Activated CD8-positive, alpha-beta T cell treated with anti-CD3 and anti-CD28 coated beads, Interleukin-2, amount 10 ng/mL, durations not matched to agents 7 days and 5 days (primary cell): Measurements from ENCODE around the gene ODC1. TPM values are rescaled to one million over a fixed set of nuclear protein-coding genes. Genes with fewer than 3 reads are reported as not detected.

Experiments
- ATAC-seq: fragments of 150-1000 bp; cut with Tn5 transposase; one replicate; pipeline ENCODE4 v1.10.0; 2021; ENCODE audit warnings: moderate library complexity
- CTCF ChIA-PET: fragments of 350-600 bp; sonication (Branson Sonifier 250); formaldehyde crosslinking; loops from one replicate; lab custom pipeline; 2021; ENCODE audit warnings: antibody characterized with exemption; lab: Charles Lee
- POLR2A ChIA-PET: fragments of 350-600 bp; sonication (Branson Sonifier 250); formaldehyde crosslinking; loops from one replicate; lab custom pipeline; 2021; ENCODE audit warnings: antibody characterized with exemption; lab: Charles Lee
- DNase-seq: peaks from one replicate; pipeline ENCODE4 v3.0.0-alpha.2; 2020
- H3K27ac Mint-ChIP-seq: one replicate; pipeline ENCODE4 v1.8.0; 2021; ENCODE audit warnings: mild to moderate bottlenecking, mixed read lengths
- H3K27me3 Mint-ChIP-seq: one replicate; pipeline ENCODE4 v1.8.0; 2021; ENCODE audit warnings: low read depth, mixed read lengths
- H3K36me3 Mint-ChIP-seq: one replicate; pipeline ENCODE4 v1.8.0; 2021; ENCODE audit warnings: low read depth, mixed read lengths
- H3K4me1 Mint-ChIP-seq: one replicate; pipeline ENCODE4 v1.8.0; 2021; ENCODE audit warnings: low read depth, mixed read lengths
- H3K4me3 Mint-ChIP-seq: one replicate; pipeline ENCODE4 v1.8.0; 2021; ENCODE audit warnings: mild to moderate bottlenecking, mixed read lengths
- H3K9me3 Mint-ChIP-seq: one replicate; pipeline ENCODE4 v1.8.0; 2022; ENCODE audit warnings: mixed read lengths; ENCODE audit not compliant: insufficient read depth
- total RNA-seq, 2 experiments: library from RNA; stranded (reverse); gene quantifications; one replicate each; pipeline ENCODE4 v1.2.3, GENCODE V29; 2021

Gene ODC1
- total RNA-seq, 2 experiments from 2014 or later: 54.4 to 54.6 TPM

GRCh38 chr2:10430886-10431622, 17.1 kb downstream of the ODC1 start:
- H3K9me3 Mint-ChIP-seq: no peaks in the 10 kb centered on the region
- H3K36me3 Mint-ChIP-seq: no peaks in the 10 kb centered on the region
- POLR2A ChIA-PET: no interaction called here
- DNase-seq: no peak
- peaks cover 15% of the 10 kb centered on the region for H3K27me3 Mint-ChIP-seq
- no peak overlapping the region for H3K27ac Mint-ChIP-seq
- no peak for ATAC-seq
- H3K4me3 Mint-ChIP-seq: no peak overlapping the region
- CTCF ChIA-PET: interaction anchor here (0.5 to 5.3 kb wide), 4 partner anchors 14 to 222 kb away, joined by 3 to 74 read pairs (median 4); no protein-coding TSS in a partner anchor
- peaks cover 11% of the 10 kb centered on the region for H3K4me1 Mint-ChIP-seq

DNA sequence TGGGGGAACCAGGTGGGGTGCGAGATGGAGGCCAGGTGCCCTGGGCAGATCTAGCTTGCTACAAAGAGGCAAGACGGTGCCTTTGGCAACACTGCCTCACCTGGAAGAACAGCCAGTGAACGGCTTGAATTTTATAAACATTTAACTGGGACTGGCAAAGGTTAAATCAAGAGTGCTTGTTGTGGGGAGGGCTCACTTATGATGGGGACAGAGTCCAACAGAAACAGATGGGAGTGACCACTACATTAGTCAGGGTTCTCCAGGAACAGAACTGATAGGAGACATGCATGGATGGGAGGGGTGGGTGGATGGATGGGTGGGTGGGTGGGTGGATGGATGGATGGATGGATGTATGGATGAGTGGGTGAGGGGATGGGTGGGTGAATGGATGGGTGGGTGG, 19.2 kb downstream of the ODC1 start:
- H3K9me3 Mint-ChIP-seq: no peaks in the 10 kb centered on the region
- no peaks in the 10 kb centered on the region for H3K36me3 Mint-ChIP-seq
- ChIA-PET POLR2A (no interaction called here), CTCF (no interaction called here)
- H3K4me3 Mint-ChIP-seq: no peak overlapping the region
- DNase-seq (no peak), ATAC-seq (no peak)
- H3K4me1 Mint-ChIP-seq: peaks cover 6% of the 10 kb centered on the region
- peaks cover 15% of the 10 kb centered on the region for H3K27me3 Mint-ChIP-seq
- no peak overlapping the region for H3K27ac Mint-ChIP-seq

- Mint-ChIP-seq H3K27me3 (peaks cover 12% of the 10 kb centered on the region), H3K36me3 (no peaks in the 10 kb centered on the region), H3K9me3 (no peaks in the 10 kb centered on the region), H3K4me3 (no peak overlapping the region), H3K27ac (no peak overlapping the region), H3K4me1 (peaks cover 6% of the 10 kb centered on the region)
- ChIA-PET POLR2A (no interaction called here), CTCF (no interaction called here)
- no peak for DNase-seq
- no peak for ATAC-seq
Measured at GRCh38 chr2:10428355-10428754, 19.8 kb downstream of the ODC1 start.

- ChIA-PET CTCF (no interaction called here), POLR2A (no interaction called here)
- no peaks in the 10 kb centered on the region for H3K36me3 Mint-ChIP-seq
- H3K27ac Mint-ChIP-seq: no peak overlapping the region
- no peaks in the 10 kb centered on the region for H3K9me3 Mint-ChIP-seq
- peaks cover 5% of the 10 kb centered on the region for H3K4me1 Mint-ChIP-seq
- H3K4me3 Mint-ChIP-seq: no peak overlapping the region
- peaks cover 8% of the 10 kb centered on the region for H3K27me3 Mint-ChIP-seq
- no peak for DNase-seq
- ATAC-seq: no peak
Measured at GRCh38 chr2:10427618-10427949, 20.5 kb downstream of the ODC1 start.

DNA sequence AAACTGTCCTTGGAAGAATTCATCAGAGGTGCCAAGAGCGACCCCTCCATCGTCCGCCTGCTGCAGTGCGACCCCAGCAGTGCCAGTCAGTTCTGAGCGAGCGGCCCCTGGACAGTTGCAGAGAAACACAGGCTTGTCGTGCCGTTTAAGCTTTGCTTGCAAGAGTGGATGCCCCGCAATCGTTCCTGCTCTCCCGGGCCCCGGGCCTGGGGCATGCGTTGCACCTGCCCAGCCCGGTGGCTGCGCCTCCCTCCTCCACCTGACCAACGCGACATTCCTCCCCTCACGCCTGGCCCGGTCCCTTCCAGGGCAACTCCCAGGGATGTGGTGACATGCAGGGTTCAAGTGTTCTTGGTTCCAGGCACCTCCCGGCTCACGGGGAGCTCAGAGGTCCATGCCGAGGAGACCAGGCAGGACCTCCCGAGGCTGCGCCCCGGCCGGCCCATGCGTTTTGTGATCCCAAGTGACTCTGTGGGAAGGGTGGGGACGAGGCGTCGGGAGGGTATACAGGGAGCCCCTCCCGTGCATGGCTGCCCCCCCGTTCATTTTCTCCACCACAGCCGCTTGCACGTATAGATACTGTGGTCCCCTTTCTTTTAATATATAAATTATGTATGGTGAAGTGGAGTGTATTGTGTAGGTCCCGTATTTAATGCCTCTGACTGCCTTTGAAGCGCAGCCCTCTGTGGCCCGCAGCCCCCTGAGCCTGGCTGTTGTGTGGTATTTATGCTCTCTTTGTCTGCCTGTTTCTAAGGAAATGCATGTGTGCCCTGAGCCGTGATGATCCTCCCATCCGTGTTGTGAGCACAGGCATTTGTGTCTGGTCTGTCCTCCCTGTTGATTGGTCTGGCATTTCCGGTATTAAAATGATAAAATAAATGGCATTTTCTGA, 21.2 kb downstream of the ODC1 start:
- DNase-seq (no peak), ATAC-seq (no peak)
- Mint-ChIP-seq H3K36me3 (peaks cover 5% of the 10 kb centered on the region), H3K4me3 (no peak overlapping the region), H3K4me1 (peaks cover 2% of the 10 kb centered on the region), H3K27ac (no peak overlapping the region), H3K9me3 (no peaks in the 10 kb centered on the region), H3K27me3 (peaks cover 6% of the 10 kb centered on the region)
- ChIA-PET POLR2A (no interaction called here), CTCF (no interaction called here)

- ChIA-PET CTCF (interaction anchor here (0.8 kb wide), 1 partner anchor 9 kb away, joined by 3 read pairs; no protein-coding TSS in a partner anchor), POLR2A (interaction anchor here (1.3 kb wide), 1 partner anchor 10 kb away, joined by 4 read pairs; no protein-coding TSS in a partner anchor)
Measured at GRCh38 chr2:10425699-10426098, 22.4 kb downstream of the ODC1 start.

GRCh38 chr2:10424916-10425505, 23.1 kb downstream of the ODC1 start:
- peaks cover 6% of the 10 kb centered on the region for H3K36me3 Mint-ChIP-seq
- DNase-seq (no peak), ATAC-seq (no peak)
- H3K4me1 Mint-ChIP-seq: no peaks in the 10 kb centered on the region
- H3K27ac Mint-ChIP-seq: no peak overlapping the region
- no peak overlapping the region for H3K4me3 Mint-ChIP-seq
- H3K9me3 Mint-ChIP-seq: no peaks in the 10 kb centered on the region
- CTCF ChIA-PET: interaction anchor here (0.8 to 1.3 kb wide), 2 partner anchors 10 kb away, joined by 3 read pairs; no protein-coding TSS in a partner anchor
- POLR2A ChIA-PET: interaction anchor here (1.3 kb wide), 1 partner anchor 9 kb away, joined by 4 read pairs; no protein-coding TSS in a partner anchor
- H3K27me3 Mint-ChIP-seq: no peaks in the 10 kb centered on the region

More at GRCh38 chr2:10425699-10426098, 22.4 kb downstream of the ODC1 start:
- Mint-ChIP-seq H3K36me3 (peaks cover 6% of the 10 kb centered on the region), H3K27ac (no peak overlapping the region), H3K4me1 (no peaks in the 10 kb centered on the region), H3K27me3 (no peaks in the 10 kb centered on the region), H3K4me3 (no peak overlapping the region), H3K9me3 (no peaks in the 10 kb centered on the region)
- ATAC-seq: no peak
- DNase-seq: no peak

- ChIA-PET CTCF (interaction anchor here (1.3 kb wide), 1 partner anchor 11 kb away, joined by 3 read pairs; no protein-coding TSS in a partner anchor), POLR2A (interaction anchor here (1.3 kb wide), 1 partner anchor 8 kb away, joined by 4 read pairs; no protein-coding TSS in a partner anchor)
- ATAC-seq (no peak), DNase-seq (no peak)
- Mint-ChIP-seq H3K4me3 (no peak overlapping the region), H3K9me3 (no peaks in the 10 kb centered on the region), H3K4me1 (no peaks in the 10 kb centered on the region), H3K27me3 (no peaks in the 10 kb centered on the region), H3K36me3 (peaks cover 6% of the 10 kb centered on the region), H3K27ac (no peak overlapping the region)
Measured at GRCh38 chr2:10424051-10424450, 24.1 kb downstream of the ODC1 start.

DNA sequence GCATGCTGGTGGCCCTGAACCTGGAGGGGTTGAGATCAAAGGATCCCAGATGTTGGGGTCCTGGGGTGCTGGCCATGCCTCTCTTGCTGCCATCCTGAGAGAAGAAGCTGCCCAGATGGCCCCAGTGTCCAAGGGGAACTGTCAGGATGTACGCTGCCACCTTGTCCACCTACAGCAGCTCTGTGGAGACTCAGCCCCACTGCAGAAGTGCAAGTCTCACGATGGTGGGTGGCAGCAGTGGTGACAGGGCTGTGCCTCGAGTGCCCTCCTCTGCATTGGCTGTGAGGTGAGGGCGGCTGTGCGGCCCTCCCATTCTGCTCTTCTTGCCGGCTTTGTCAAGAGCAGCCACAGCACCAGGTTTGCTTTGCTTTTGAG, 24.7 kb downstream of the ODC1 start:
- ChIA-PET CTCF (no interaction called here), POLR2A (no interaction called here)
- Mint-ChIP-seq H3K9me3 (no peaks in the 10 kb centered on the region), H3K36me3 (peaks cover 6% of the 10 kb centered on the region), H3K4me1 (peaks cover 3% of the 10 kb centered on the region), H3K27ac (no peak overlapping the region), H3K4me3 (no peak overlapping the region), H3K27me3 (no peaks in the 10 kb centered on the region)
- DNase-seq (no peak), ATAC-seq (no peak)

DNA sequence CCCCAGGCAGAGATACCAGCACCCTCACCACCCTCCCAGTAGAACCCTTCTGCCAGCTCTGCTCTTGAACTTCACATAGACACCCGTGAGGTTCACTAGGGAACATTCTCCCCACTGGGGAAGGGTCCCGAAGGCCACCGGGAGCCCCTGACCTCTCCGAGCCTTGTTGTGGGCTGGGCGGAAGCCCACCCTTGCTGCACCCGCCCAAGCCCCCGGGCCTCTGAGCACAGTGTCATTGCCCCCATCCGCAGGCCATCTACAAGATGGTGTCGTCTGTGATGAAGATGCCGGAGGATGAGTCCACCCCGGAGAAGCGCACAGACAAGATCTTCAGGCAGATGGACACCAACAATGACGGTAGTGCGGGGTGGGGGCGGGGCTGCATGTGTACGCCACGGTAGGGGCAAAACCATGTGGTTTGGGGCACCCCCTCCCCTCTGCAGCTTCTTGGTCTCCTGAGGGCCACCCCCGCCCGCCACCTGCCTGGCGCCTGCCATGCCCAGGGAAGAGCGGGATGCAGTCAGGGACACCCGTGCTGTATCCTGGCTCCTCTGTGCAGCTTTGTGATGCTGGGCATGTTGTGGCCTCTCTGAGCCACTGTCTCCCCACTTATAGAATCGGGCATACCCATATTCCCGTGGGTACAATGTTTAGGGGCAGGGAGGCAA, 25.3 kb downstream of the ODC1 start:
- H3K4me1 Mint-ChIP-seq: peaks cover 4% of the 10 kb centered on the region
- DNase-seq (no peak), ATAC-seq (no peak)
- no peaks in the 10 kb centered on the region for H3K9me3 Mint-ChIP-seq
- H3K27me3 Mint-ChIP-seq: no peaks in the 10 kb centered on the region
- H3K36me3 Mint-ChIP-seq: peaks cover 6% of the 10 kb centered on the region
- ChIA-PET POLR2A (no interaction called here), CTCF (interaction anchor here (1.5 kb wide), 1 partner anchor 12 kb away, joined by 6 read pairs; no protein-coding TSS in a partner anchor)
- no peak overlapping the region for H3K4me3 Mint-ChIP-seq
- no peak overlapping the region for H3K27ac Mint-ChIP-seq

DNA sequence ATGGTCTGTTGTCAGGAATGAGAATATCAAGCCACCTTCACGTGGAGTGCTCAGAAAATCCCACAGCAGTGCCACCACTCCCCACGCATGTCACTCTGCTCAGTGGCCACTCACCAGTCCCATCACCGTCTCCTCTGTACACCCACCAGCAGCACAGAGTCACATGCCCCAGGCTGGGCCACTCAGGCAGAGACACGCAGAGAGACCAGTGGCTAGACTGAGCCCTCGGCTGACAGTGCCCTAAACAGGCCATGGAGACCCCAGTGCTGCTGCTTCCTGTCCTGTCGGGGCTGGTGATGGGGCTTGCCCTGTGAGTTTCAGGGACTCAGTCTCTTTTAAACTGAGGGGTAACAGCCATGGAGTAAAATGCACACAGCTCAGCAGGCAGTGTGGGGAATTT, 25.9 kb downstream of the ODC1 start:
- CTCF ChIA-PET: interaction anchor here (1.5 kb wide), 1 partner anchor 13 kb away, joined by 6 read pairs; no protein-coding TSS in a partner anchor
- Mint-ChIP-seq H3K9me3 (no peaks in the 10 kb centered on the region), H3K4me1 (peaks cover 7% of the 10 kb centered on the region), H3K27me3 (no peaks in the 10 kb centered on the region), H3K4me3 (no peak overlapping the region), H3K27ac (no peak overlapping the region), H3K36me3 (peaks cover 6% of the 10 kb centered on the region)
- ATAC-seq (no peak), DNase-seq (no peak)
- POLR2A ChIA-PET: no interaction called here
